ENCODE measurements around the gene SPATA12.

The SPATA12 gene

DNA sequence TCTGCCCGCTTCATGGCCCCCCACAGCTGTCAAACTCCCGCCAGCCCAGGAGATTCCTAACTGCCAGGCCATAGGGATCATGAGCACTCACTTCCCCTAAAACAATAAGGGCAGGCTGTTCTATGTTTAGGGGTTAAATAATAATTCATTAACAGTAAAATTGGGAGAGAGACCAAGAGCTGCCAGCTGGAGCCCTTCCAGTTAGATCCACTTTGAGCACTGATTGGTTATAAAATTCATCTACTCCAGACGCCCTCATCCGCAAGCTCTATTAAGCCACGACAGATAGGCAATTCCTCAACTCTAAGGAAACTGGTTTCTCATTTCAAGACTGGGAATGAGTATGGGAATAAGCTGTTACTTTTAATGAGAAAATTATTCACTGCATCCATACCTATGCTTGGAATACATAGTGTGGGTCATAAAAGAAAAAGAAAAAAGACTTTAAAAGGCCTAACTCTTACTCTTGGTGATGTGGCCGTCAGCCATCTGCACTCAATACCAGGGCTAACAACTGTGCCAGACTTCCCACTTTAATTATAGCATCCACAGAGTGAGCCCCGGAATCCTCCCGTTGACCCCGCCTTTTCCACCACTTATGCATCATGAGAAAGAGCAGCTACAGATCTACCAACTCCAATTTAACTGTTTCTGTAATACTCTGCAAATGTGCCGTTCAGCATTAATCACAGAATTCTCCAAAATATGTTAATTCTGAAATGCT is 60.1 kb downstream of the SPATA12 start:
- no peak for DNase-seq

Measured in SHP77 treated with DMSO at 0.1 percent for 48 hours (cell line).